ENCODE data around the gene TRABD2A. TPM values are rescaled to one million over a fixed set of nuclear protein-coding genes. Genes with fewer than 3 reads are reported as not detected.

The TRABD2A gene
- total and polyA plus RNA-seq, 2 of the 13 experiments (the other 11 are each of a cell fraction or from before 2014, with no cell fraction given) = 0.15 TPM; not detected in 1

GRCh38 chr2:84906900-84907714 lies 26.2 kb upstream of the TRABD2A start (continued):
- TF ChIP-seq SATB2 (CRISPR knock-in tag; IDR thresholded peaks at IDR 0.05) (no peak), SALL2 (CRISPR knock-in tag; IDR thresholded peaks at IDR 0.05) (no peak), FOXK1 (CRISPR knock-in tag; IDR thresholded peaks at IDR 0.05; ENCODE audit: borderline replicate concordance, low read depth) (no peak), PATZ1 (CRISPR knock-in tag; IDR thresholded peaks at IDR 0.05) (no peak), MED8 (CRISPR knock-in tag; IDR thresholded peaks at IDR 0.05; ENCODE audit: insufficient replicate concordance) (no peak), HOXD1 (CRISPR knock-in tag; IDR thresholded peaks at IDR 0.05) (no peak), SP5 (CRISPR knock-in tag; IDR thresholded peaks at IDR 0.05; ENCODE audit: borderline replicate concordance, low read depth) (0 out of 2 replicates have a peak, but pooled peaks have one; percentile 5), GFI1 (CRISPR knock-in tag; IDR thresholded peaks at IDR 0.05; ENCODE audit: borderline replicate concordance) (peak; percentile 60; the same call in 1 of the 2 replicates), ZNF383 (CRISPR knock-in tag; IDR thresholded peaks at IDR 0.05; ENCODE audit: borderline replicate concordance) (no peak), PRDM15 (CRISPR knock-in tag; IDR thresholded peaks at IDR 0.05) (no peak), ZNF790 (CRISPR knock-in tag; IDR thresholded peaks at IDR 0.05; ENCODE audit: borderline replicate concordance) (no peak), PHF5A (CRISPR knock-in tag; IDR thresholded peaks at IDR 0.05; ENCODE audit: low read depth, unreplicated experiment) (peak; percentile 25), BRD4 (CRISPR knock-in tag; IDR thresholded peaks at IDR 0.05) (no peak), NFKBIZ (CRISPR knock-in tag; IDR thresholded peaks at IDR 0.05) (0 out of 2 replicates have a peak, but pooled peaks have one; percentile 24), CCAR2 (optimal IDR thresholded peaks at IDR 0.05; ENCODE audit: low read depth, low read length) (no peak), ZBTB21 (CRISPR knock-in tag; IDR thresholded peaks at IDR 0.05) (no peak), XRCC5 (optimal IDR thresholded peaks at IDR 0.05; ENCODE audit: low read length) (no peak)
- TF ChIP-seq, protein P1, sequence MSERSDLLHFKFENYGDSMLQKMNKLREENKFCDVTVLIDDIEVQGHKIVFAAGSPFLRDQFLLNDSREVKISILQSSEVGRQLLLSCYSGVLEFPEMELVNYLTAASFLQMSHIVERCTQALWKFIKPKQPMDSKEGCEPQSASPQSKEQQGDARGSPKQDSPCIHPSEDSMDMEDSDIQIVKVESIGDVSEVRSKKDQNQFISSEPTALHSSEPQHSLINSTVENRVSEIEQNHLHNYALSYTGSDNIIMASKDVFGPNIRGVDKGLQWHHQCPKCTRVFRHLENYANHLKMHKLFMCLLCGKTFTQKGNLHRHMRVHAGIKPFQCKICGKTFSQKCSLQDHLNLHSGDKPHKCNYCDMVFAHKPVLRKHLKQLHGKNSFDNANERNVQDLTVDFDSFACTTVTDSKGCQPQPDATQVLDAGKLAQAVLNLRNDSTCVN (CRISPR knock-in tag; IDR thresholded peaks at IDR 0.05; ENCODE audit: borderline replicate concordance) = no peak
- TF ChIP-seq, protein P2, sequence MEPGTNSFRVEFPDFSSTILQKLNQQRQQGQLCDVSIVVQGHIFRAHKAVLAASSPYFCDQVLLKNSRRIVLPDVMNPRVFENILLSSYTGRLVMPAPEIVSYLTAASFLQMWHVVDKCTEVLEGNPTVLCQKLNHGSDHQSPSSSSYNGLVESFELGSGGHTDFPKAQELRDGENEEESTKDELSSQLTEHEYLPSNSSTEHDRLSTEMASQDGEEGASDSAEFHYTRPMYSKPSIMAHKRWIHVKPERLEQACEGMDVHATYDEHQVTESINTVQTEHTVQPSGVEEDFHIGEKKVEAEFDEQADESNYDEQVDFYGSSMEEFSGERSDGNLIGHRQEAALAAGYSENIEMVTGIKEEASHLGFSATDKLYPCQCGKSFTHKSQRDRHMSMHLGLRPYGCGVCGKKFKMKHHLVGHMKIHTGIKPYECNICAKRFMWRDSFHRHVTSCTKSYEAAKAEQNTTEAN (CRISPR knock-in tag; conservative IDR thresholded peaks at IDR 0.05) = no peak
